Urinary bladder (tissue), 4 donors: ENCODE results near the gene KRTAP4-12. TPM values are rescaled to one million over a fixed set of nuclear protein-coding genes. Genes with fewer than 3 reads are reported as not detected.
"Not testable (repeated sequence)": the region's sequence is repeated elsewhere in the genome, so short reads cannot be mapped to it uniquely, and the experiment has no call there.

Experiments used
- DNase-seq: peaks from one replicate; pipeline ENCODE4 v3.0.0-alpha.2; 2015; ENCODE audit errors: extremely low spot score
- H3K27ac ChIP-seq: one replicate; pipeline ENCODE4 v1.5.1; 2013; ENCODE audit warnings: low read depth, mild to moderate bottlenecking, moderate library complexity
- H3K36me3 ChIP-seq: one replicate; pipeline ENCODE4 v1.6.1; 2013; ENCODE audit warnings: mild to moderate bottlenecking, moderate library complexity; ENCODE audit not compliant: insufficient read depth
- H3K4me1 ChIP-seq: one replicate; pipeline ENCODE4 v1.6.1; 2013; ENCODE audit warnings: mild to moderate bottlenecking, moderate library complexity; ENCODE audit not compliant: insufficient read depth
- H3K4me3 ChIP-seq: one replicate; pipeline ENCODE4 v1.5.1; 2013; ENCODE audit warnings: low read depth, low read length
- WGBS: extraction: QIAGEN DNeasy Blood & Tissue Kit; methylation state at CpG from one replicate; pipeline ENCODE4 v1.1.7; 2013; 5-methylcytosine and 5-hydroxymethylcytosine counted together
- polyA plus RNA-seq: library from polyadenylated mRNA; stranded (reverse); fragments of 200-250 nt; gene quantifications from one replicate; pipeline ENCODE4 v1.2.3, GENCODE V29; 2013
- total RNA-seq: library from RNA; depleted of rRNA; stranded (reverse); fragments of >200 nt; gene quantifications from one replicate; pipeline ENCODE4 v1.2.3, GENCODE V29; 2014
- donor health status: healthy with polysubstance abuse.
- donor health status: healthy.

Gene KRTAP4-12
- total RNA-seq (not detected), polyA plus RNA-seq (not detected)

DNA sequence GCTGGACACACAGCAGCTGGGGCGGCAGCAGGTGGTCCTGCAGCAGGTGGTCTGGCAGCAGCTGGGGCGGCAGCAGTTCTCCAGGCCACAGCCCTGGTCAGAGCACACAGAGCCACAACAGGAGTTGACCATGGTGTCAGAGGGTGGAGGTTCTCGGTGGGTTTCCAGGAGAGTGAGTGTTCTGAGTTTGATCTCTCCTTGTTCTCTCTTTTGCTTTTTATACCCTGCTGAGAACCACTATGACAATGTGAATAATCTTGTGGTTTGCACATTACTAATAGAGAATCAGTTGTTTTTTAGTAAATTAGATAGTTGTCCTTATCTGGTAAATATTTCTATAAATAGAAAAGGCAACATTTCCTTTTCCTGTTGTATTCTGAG lies at the start of gene KRTAP4-12:
KRTAP4-12 (minus strand) TSS at position 192 of the 381 bp plus-strand sequence; CDS start at position 132, 60 bp downstream.
- H3K4me3 ChIP-seq, H3K36me3 ChIP-seq, H3K27ac ChIP-seq, DNase-seq, H3K4me1 ChIP-seq: not testable (repeated sequence)
- 67% methylated on average over 3 of the region's 3 CpGs for WGBS

DNA sequence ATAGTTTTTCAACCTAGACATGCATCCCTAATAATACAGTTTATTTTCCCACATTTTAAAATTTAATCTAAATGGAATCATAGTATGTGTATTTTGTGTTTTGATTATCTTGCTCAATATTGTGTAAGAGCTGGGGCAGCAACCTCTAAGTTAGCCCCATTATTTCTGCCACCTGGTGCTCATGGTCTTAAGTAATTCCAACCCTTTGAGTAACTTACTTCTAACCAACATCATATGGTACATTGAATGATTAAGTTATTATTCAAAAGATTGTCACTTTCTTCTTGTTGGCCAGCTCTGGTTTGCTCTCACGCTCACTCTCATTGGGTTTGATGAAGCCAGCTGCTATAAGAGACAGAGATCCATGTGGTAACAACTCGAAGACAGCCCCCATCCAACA lies 47.9 kb upstream of the KRTAP4-12 start:
- DNase-seq = no peak
- no peaks in the 10 kb centered on the region for H3K4me1 ChIP-seq
- H3K36me3 ChIP-seq = no peaks in the 10 kb centered on the region
- no peak overlapping the region for H3K27ac ChIP-seq
- H3K4me3 ChIP-seq = no peak overlapping the region
- WGBS = 82% methylated on average over 2 of the region's 2 CpGs

DNA sequence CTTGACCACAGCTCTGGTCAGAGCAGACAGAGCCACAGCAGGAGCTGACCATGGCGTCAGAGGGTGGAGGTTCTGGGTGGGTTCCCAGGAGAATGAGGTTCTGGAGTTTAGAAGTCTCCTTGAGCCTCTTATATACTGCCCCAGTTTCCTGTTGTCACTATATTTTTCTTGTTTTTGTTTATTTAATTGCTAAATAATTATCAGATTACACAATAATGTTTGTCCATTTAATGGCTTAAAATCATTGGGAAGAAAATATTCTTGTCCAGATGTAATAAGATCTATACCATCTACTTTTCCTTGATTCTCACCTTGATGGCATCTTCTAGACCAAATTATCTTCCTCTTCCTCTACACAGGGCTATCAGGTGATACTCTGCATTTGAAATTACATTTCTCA lies 44.1 kb upstream of the KRTAP4-12 start, which contains the start of gene KRTAP4-3:
KRTAP4-3 (minus strand) TSS at position 101 of the 400 bp plus-strand sequence; CDS start at position 52, 49 bp downstream.
- DNase-seq = no peak
- Histone ChIP-seq H3K4me3 (no peak within 1 kb of the TSS), H3K36me3 (no peaks in the 10 kb centered on the region), H3K4me1 (no peaks in the 10 kb centered on the region), H3K27ac (no peak within 1 kb of the TSS)
- WGBS = 72% methylated on average over 1 of the region's 1 CpG

DNA sequence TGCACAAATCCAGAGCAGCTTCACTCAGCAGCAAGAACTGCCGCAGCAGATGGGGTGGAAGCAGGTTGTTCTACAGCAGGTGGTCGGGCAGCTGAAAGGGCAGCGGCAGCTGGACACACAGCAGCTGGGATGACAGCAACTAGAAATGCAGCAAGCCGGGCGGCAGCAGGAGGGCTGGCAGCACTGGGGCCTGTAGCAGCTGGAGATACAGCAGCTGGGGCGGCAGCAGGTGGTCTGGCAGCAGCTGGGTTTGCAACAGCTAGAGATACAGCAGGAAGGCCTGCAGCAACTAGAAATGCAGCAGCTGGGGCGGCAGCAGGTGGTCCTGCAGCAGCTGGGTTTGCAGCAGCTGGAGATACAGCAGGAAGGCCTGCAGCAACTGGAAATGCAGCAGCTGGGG lies 43.6 kb upstream of the KRTAP4-12 start:
- Histone ChIP-seq H3K36me3 (no peaks in the 10 kb centered on the region), H3K27ac (no peak overlapping the region), H3K4me1 (no peaks in the 10 kb centered on the region), H3K4me3 (no peak overlapping the region)
- WGBS = 77% methylated on average over 7 of the region's 7 CpGs
- no peak for DNase-seq

DNA sequence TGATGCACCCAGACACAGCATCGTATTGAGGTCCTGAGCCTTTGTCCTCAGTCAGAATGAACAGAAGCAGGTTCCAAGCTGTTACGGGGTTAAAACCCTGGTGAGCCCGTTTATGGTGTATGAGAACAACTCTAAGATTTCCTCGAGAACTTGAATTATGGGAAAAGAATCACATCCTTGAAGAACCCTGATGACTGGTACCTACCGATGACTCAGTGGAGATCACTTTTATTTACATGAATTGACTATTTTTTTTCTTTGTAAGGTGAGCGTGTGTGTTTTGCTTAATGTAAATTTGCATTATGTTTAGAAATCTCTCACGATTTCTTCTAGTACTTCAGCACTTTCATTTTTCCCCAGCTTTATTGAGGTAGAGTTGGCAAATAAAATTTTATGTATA lies 39.8 kb upstream of the KRTAP4-12 start:
- Histone ChIP-seq H3K4me1 (no peaks in the 10 kb centered on the region), H3K4me3 (no peak overlapping the region), H3K36me3 (no peaks in the 10 kb centered on the region), H3K27ac (no peak overlapping the region)
- no peak for DNase-seq
- 62% methylated on average over 7 of the region's 7 CpGs for WGBS

DNA sequence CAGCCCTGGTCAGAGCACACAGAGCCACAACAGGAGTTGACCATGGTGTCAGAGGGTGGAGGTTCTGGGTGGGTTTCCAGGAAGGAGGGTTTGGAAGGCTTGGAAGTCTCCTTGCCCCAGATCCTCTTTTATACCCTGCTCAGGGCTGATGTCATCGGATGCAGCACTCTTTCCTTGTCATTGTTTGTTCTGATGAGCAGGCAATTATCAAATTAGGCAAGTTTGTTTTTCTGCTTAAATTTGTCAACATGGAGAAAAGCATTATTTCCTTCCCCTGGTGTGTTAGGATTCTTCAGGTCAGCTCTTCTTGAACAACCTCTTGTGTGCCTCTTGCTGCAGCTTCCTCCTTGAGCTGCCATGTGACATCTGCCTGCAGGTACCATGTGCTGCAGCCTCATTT lies 36.7 kb upstream of the KRTAP4-12 start, which contains the start of gene KRTAP4-4:
KRTAP4-4 (minus strand) TSS at position 101 of the 400 bp plus-strand sequence; CDS start at position 44, 57 bp downstream.
- Histone ChIP-seq H3K4me3 (no peak within 1 kb of the TSS), H3K36me3 (no peaks in the 10 kb centered on the region), H3K27ac (no peak within 1 kb of the TSS), H3K4me1 (no peaks in the 10 kb centered on the region)
- DNase-seq = no peak
- WGBS = 88% methylated on average over 1 of the region's 1 CpG

DNA sequence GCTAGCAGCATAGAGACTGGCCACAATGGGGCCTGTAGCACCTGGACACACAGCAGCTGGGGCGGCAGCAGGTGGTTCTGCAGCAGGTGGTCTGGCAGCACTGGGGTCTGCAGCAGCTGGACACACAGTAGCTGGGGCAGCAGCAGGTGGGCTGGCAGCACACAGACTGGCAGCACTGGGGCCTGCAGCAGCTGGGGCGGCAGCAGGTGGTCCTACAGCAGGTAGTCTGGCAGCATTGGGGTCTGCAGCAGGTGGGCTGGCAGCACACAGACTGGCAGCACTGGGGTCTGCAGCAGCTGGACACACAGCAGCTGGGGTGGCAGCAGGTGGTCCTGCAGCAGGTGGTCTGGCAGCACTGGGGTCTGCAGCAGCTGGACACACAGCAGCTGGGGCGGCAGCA lies 36.2 kb upstream of the KRTAP4-12 start:
- not testable (repeated sequence) for H3K4me3 ChIP-seq, H3K4me1 ChIP-seq, H3K27ac ChIP-seq, H3K36me3 ChIP-seq, DNase-seq
- WGBS = 89% methylated on average over 3 of the region's 3 CpGs

DNA sequence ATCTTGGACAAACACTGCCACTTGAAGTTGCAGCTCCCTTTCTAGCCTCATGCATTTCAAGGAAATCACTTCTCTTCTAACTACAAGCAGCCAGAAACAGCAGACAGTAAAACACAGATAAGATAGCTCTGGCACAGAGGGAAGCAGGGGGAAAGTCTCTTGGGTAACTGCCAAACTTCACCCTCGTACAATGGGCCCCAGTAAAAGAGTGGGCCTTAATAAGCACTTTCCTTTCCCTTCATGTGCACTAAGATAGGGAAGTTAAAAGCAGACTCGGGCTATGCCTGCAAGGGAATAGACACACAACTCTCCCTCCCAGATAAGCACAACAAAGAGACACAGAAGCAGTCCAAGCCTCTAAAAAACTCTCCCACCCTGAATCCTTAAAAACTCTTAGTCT lies 29.9 kb upstream of the KRTAP4-12 start:
- Histone ChIP-seq H3K4me3 (no peak overlapping the region), H3K4me1 (no peaks in the 10 kb centered on the region), H3K27ac (no peak overlapping the region), H3K36me3 (no peaks in the 10 kb centered on the region)
- 3% methylated on average over 2 of the region's 2 CpGs for WGBS
- no peak for DNase-seq

DNA sequence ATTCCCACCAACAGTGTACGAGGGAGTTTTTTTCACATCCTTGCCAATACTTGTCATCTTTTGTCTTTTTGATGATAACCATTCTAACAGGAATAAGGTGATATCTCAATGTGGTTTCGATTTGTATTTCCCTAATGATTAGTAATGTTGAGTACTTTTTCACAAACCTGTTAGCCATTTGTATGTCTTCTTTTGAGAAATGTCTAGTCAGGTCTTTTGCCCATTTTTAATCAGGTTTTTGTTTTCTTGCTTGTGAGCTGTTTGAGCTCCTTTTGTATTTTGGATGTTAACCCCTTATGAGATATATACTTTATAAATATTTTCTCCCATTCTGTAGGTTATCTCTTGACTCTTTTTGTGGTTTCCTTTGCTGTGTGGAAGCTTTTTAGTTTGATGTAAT lies 27.5 kb upstream of the KRTAP4-12 start:
- no peak overlapping the region for H3K4me3 ChIP-seq
- 80% methylated on average over 2 of the region's 2 CpGs for WGBS
- no peak overlapping the region for H3K27ac ChIP-seq
- H3K36me3 ChIP-seq = no peaks in the 10 kb centered on the region
- DNase-seq = no peak
- no peaks in the 10 kb centered on the region for H3K4me1 ChIP-seq

DNA sequence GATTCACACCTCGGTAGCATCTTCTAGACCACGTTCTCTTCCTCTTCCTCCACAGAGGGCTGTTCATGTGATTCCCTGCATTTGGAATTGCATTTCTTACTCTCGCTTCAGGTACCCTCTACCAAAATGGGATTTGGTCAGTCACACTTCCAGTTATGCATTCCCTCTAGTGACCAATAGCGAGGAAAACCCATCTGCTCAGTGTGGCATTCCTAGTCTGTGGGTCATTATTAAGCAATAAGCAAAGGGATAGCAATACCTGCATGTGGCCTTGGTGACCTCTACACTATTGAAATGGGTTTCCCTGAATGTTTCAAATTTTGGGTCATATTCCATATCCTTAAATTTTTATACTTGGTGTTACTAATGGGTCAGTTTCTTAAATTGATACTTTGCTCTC lies 26.0 kb upstream of the KRTAP4-12 start:
- no peaks in the 10 kb centered on the region for H3K36me3 ChIP-seq
- H3K27ac ChIP-seq = no peak overlapping the region
- no peaks in the 10 kb centered on the region for H3K4me1 ChIP-seq
- DNase-seq = no peak
- H3K4me3 ChIP-seq = no peak overlapping the region
- WGBS = 79% methylated on average over 4 of the region's 4 CpGs

DNA sequence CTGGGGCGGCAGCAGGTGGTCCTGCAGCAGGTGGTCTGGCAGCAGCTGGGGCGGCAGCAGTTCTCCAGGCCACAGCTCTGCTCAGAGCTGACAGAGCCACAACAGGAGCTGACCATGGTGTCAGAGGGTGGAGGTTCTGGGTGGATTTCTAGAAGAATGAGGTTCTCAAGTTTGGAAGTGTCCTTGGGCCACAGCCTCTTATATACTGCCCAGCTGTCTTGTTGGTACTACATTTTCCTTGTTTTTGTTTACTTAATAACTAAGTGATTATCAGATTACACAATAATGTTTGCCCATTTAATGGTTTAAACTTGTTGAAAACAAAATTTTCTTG lies 25.6 kb upstream of the KRTAP4-12 start, which contains the start of gene KRTAP4-5:
KRTAP4-5 (minus strand) TSS at position 174 of the 334 bp plus-strand sequence; CDS start at position 116, 58 bp downstream.
- 64% methylated on average over 2 of the region's 2 CpGs for WGBS
- no peak for DNase-seq
- Histone ChIP-seq H3K4me1 (no peaks in the 10 kb centered on the region), H3K36me3 (no peaks in the 10 kb centered on the region), H3K27ac (no peak within 1 kb of the TSS), H3K4me3 (no peak within 1 kb of the TSS)

DNA sequence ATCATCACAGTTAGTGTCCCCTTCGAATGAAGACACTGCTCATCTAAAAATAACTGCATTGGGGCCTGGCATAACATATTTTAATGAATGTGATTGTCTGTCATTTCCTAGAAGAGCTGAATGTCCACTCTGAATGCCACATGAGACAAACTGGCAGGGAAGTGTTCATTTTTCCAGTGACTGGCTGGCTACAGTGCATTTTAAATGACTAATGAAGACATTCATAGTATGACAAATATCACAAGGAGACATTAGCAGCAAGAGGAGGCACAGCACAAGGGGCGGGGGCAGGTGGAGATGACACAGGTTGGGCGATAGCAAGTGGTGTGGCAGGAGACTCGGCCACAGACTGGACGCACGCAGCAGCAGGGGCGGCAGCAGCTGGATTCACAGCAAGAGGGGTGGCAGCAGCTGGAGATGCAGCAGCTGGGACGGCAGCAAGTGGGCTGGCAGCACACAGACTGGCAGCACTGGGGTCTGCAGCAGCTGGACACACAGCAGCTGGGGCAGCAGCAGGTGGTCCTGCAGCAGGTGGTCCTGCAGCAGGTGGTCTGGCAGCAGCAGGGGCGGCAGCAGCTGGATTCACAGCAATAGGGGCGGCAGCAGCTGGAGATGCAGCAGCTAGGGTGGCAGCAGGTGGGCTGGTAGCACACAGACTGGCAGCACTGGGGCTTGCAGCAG lies 25.1 kb upstream of the KRTAP4-12 start:
- H3K4me1 ChIP-seq, DNase-seq, H3K27ac ChIP-seq, H3K36me3 ChIP-seq, H3K4me3 ChIP-seq: not testable (repeated sequence)
- 77% methylated on average over 10 of the region's 10 CpGs for WGBS

DNA sequence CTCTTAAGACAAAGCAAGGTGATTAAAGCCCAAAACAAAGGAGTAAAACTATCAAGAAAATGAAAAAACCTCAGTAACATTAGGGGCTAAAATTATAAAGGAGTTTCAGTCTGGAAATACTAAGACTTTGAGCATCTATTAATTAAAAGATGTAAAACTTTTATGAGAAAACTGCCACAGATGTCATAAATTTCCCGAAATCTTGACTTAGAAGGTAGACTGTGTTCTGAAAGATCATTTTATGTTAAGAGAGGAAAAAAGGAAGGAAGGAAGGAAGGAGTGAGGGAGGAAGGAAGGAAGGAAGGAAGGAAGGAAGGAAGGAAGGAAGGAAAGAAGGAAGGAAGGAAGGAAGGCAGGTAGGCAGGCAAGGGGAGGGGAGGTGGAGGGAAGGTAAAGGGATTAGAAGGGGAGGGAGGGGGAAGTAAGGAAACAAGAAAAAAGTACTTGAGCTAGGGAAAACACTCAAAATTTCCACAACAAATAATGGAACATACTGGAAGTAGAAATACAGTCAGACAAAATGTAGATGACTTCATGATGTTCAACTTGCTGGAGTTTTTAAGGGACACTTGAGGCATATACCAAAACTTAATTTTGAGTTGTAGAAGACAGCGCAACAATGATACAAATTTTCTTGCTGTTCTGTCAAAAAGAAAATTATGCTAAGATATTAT lies 23.7 kb upstream of the KRTAP4-12 start:
- H3K27ac ChIP-seq = no peak overlapping the region
- no peak for DNase-seq
- H3K36me3 ChIP-seq = no peaks in the 10 kb centered on the region
- 85% methylated on average over 2 of the region's 2 CpGs for WGBS
- no peaks in the 10 kb centered on the region for H3K4me1 ChIP-seq
- H3K4me3 ChIP-seq = no peak overlapping the region

DNA sequence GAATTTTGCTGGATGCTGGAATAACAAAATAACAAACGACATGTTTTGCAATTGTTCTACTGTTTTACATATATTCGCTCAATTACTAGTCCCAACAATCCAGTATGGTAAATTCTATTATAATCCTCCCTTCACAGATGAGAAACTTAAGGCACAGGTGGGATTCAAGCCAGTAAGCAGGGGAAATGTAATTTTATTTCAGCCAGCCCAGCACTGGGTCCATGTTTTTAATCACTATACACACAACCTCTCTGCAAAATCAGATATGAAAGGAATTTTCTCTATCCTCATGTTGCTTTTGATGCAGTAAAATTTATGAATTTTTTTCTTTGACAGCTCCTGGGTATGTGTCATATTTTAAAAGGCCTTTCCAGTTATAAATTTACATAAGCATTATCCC lies 21.3 kb upstream of the KRTAP4-12 start:
- no peak overlapping the region for H3K4me3 ChIP-seq
- no peak for DNase-seq
- 84% methylated on average over 2 of the region's 2 CpGs for WGBS
- H3K4me1 ChIP-seq = no peaks in the 10 kb centered on the region
- no peaks in the 10 kb centered on the region for H3K36me3 ChIP-seq
- H3K27ac ChIP-seq = no peak overlapping the region
